Loucy (cell line): ENCODE measurements around the gene FBXL2.
A peak's percentile ranks its signal among the peaks of the same experiment; 100 is the strongest.

Source experiments
- H2AFZ ChIP-seq: fragments of 200-600 bp; sonication (generic); 2 replicates; pipeline ENCODE4 v1.6.0; 2016; ENCODE audit warnings: antibody characterized with exemption, mild to moderate bottlenecking, low read length, moderate library complexity
- H3F3A ChIP-seq: fragments of 200-600 bp; 2 replicates; pipeline ENCODE4 v1.6.0; 2016; ENCODE audit warnings: antibody characterized with exemption, low read depth, mild to moderate bottlenecking
- H3K27me3 ChIP-seq: fragments of 200-600 bp; sonication (generic); 2 replicates; pipeline ENCODE4 v1.6.1; 2014; ENCODE audit warnings: low read length, mild to moderate bottlenecking; ENCODE audit not compliant: insufficient read depth, poor library complexity, severe bottlenecking
- H3K36me3 ChIP-seq: fragments of 200-600 bp; sonication (generic); 2 replicates; pipeline ENCODE4 v1.6.1; 2016; ENCODE audit warnings: low read length; ENCODE audit not compliant: insufficient read depth
- H3K4me1 ChIP-seq: fragments of 200-600 bp; sonication (generic); 2 replicates; pipeline ENCODE4 v1.5.1; 2014; ENCODE audit warnings: low read length, mild to moderate bottlenecking; ENCODE audit not compliant: insufficient read depth, poor library complexity, severe bottlenecking
- H3K4me2 ChIP-seq: fragments of 200-600 bp; sonication (generic); 2 replicates; pipeline ENCODE4 v1.6.0; 2014; ENCODE audit warnings: antibody characterized with exemption, low read length, low read depth, mild to moderate bottlenecking; ENCODE audit not compliant: poor library complexity, severe bottlenecking
- H3K4me3 ChIP-seq: fragments of 200-600 bp; sonication (generic); 2 replicates; pipeline ENCODE4 v1.5.1; 2014; ENCODE audit warnings: low read length, mild to moderate bottlenecking, mixed read lengths; ENCODE audit not compliant: poor library complexity, severe bottlenecking
- H3K79me2 ChIP-seq: fragments of 200-600 bp; sonication (generic); 2 replicates; pipeline ENCODE4 v1.6.1; 2014; ENCODE audit warnings: low read length; ENCODE audit not compliant: insufficient read depth
- H3K9ac ChIP-seq: fragments of 200-600 bp; sonication (generic); 2 replicates; pipeline ENCODE4 v1.6.0; 2014; ENCODE audit warnings: mild to moderate bottlenecking, low read depth, low read length, moderate library complexity; ENCODE audit not compliant: poor library complexity, severe bottlenecking
- H3K9me2 ChIP-seq: fragments of 200-600 bp; sonication (generic); replicated peaks from 2 replicates; pipeline ENCODE4 v1.6.1; 2016; ENCODE audit warnings: low read depth, low read length, mixed read lengths
- H3K9me3 ChIP-seq: fragments of 200-600 bp; sonication (generic); 2 replicates; pipeline ENCODE4 v1.6.1; 2014; ENCODE audit warnings: mild to moderate bottlenecking, antibody characterized with exemption, low read length, low read depth; ENCODE audit not compliant: insufficient read depth
- H4K20me1 ChIP-seq: fragments of 200-600 bp; sonication (generic); 2 replicates; pipeline ENCODE4 v1.6.0; 2014; ENCODE audit warnings: antibody characterized with exemption, low read length, mild to moderate bottlenecking; ENCODE audit not compliant: insufficient read depth, poor library complexity, severe bottlenecking
- CTCF ChIP-seq: fragments of 200-600 bp; sonication (generic); conservative IDR thresholded peaks from 2 replicates; pipeline ENCODE4 v1.5.1; 2014; ENCODE audit warnings: mild to moderate bottlenecking, antibody characterized with exemption, low read length
- EZH2phosphoT487 ChIP-seq: fragments of 200-600 bp; IDR thresholded peaks from 2 replicates; pipeline ENCODE4 v1.6.1; 2018; ENCODE audit warnings: antibody characterized with exemption, mild to moderate bottlenecking, moderate library complexity, borderline replicate concordance

FBXL2 gene

GRCh38 chr3:33315826-33316225 is 38.6 kb downstream of the FBXL2 start:
- Histone ChIP-seq H3K4me2 (no peak overlapping the region), H3K79me2 (no peaks in the 10 kb centered on the region), H3K27me3 (no peaks in the 10 kb centered on the region), H3K9me3 (no peaks in the 10 kb centered on the region), H4K20me1 (no peaks in the 10 kb centered on the region), H3K36me3 (no peaks in the 10 kb centered on the region), H3K4me1 (peaks cover 17% of the 10 kb centered on the region), H3K4me3 (no peak overlapping the region), H3K9ac (no peak overlapping the region), H2AFZ (no peak overlapping the region), H3F3A (no peaks in the 10 kb centered on the region), H3K9me2 (no peaks in the 10 kb centered on the region)
- TF ChIP-seq EZH2phosphoT487 (no peak), CTCF (no peak)

GRCh38 chr3:33317963-33318709 is 40.9 kb downstream of the FBXL2 start:
- Histone ChIP-seq H3K4me1 (peaks cover 17% of the 10 kb centered on the region), H2AFZ (no peak overlapping the region), H3K4me2 (peak overlapping the region; percentile 53), H3K27me3 (no peaks in the 10 kb centered on the region), H3K4me3 (peak overlapping the region; percentile 41), H4K20me1 (no peaks in the 10 kb centered on the region), H3K36me3 (no peaks in the 10 kb centered on the region), H3K9me2 (no peaks in the 10 kb centered on the region), H3K9ac (no peak overlapping the region), H3K9me3 (no peaks in the 10 kb centered on the region), H3K79me2 (no peaks in the 10 kb centered on the region), H3F3A (no peaks in the 10 kb centered on the region)
- no peak for TF ChIP-seq CTCF
- no peak for TF ChIP-seq EZH2phosphoT487

GRCh38 chr3:33318710-33319380 is 41.6 kb downstream of the FBXL2 start:
- Histone ChIP-seq H3K9ac (no peak overlapping the region), H2AFZ (no peak overlapping the region), H3K9me2 (no peaks in the 10 kb centered on the region), H3K4me2 (peak overlapping the region; percentile 53), H4K20me1 (no peaks in the 10 kb centered on the region), H3K79me2 (no peaks in the 10 kb centered on the region), H3K4me3 (peak overlapping the region; percentile 31), H3F3A (no peaks in the 10 kb centered on the region), H3K36me3 (no peaks in the 10 kb centered on the region), H3K4me1 (peaks cover 17% of the 10 kb centered on the region), H3K9me3 (no peaks in the 10 kb centered on the region), H3K27me3 (no peaks in the 10 kb centered on the region)
- no peak for TF ChIP-seq EZH2phosphoT487
- TF ChIP-seq CTCF, result peak; percentile 55
